Fibroblast of lung (primary cell): ENCODE measurements around the gene NPAS4. TPM values are rescaled to one million over a fixed set of nuclear protein-coding genes. Genes with fewer than 3 reads are reported as not detected.
A peak's percentile ranks its signal among the peaks of the same experiment; 100 is the strongest.

ENCODE experiments used
- DNase-seq, 2 donors: peaks; one replicate each; pipeline versions ENCODE4 v3.0.0 to v3.0.0-alpha.2; 2010; ENCODE audit warnings: low read depth in 2 of 2
- H2AFZ ChIP-seq: 2 replicates; pipeline ENCODE4 v1.5.1; 2012; ENCODE audit warnings: low read length, control low read depth, inconsistent platforms
- H3K27ac ChIP-seq: 2 replicates; pipeline ENCODE4 v1.5.1; 2011; ENCODE audit warnings: low read length, control low read depth; ENCODE audit not compliant: insufficient read depth
- H3K27me3 ChIP-seq: 2 replicates; pipeline ENCODE4 v1.5.1; 2011; ENCODE audit warnings: mild to moderate bottlenecking, low read length; ENCODE audit not compliant: control insufficient read depth, insufficient read depth
- H3K36me3 ChIP-seq: 2 replicates; pipeline ENCODE4 v1.5.1; 2011; ENCODE audit warnings: low read length; ENCODE audit not compliant: control insufficient read depth, insufficient read depth
- H3K4me1 ChIP-seq: 2 replicates; pipeline ENCODE4 v1.5.1; 2011; ENCODE audit warnings: low read length; ENCODE audit not compliant: control insufficient read depth, insufficient read depth; ENCODE audit errors: extremely low read depth
- H3K4me2 ChIP-seq: 2 replicates; pipeline ENCODE4 v1.5.1; 2011; ENCODE audit warnings: low read length, control low read depth; ENCODE audit not compliant: insufficient read depth; ENCODE audit errors: extremely low read depth
- H3K4me3 ChIP-seq, 4 experiments: fragments of 200-600 bp in 1 of 4; sonication (generic) in 1 of 4; replicated peaks in 1 of 4; 2 replicates each; pipeline ENCODE4 v1.5.1; 2011 to 2016; ENCODE audit warnings: low read length in 4 of 4, low read depth in 3 of 4, mild to moderate bottlenecking in 3 of 4, control low read depth in 2 of 4, inconsistent platforms in 1 of 4, mixed read lengths in 1 of 4; ENCODE audit not compliant: insufficient read depth in 1 of 4; ENCODE audit errors: control extremely low read depth in 1 of 4
- H3K79me2 ChIP-seq: 2 replicates; pipeline ENCODE4 v1.5.1; 2012; ENCODE audit warnings: mild to moderate bottlenecking, low read length, inconsistent platforms; ENCODE audit not compliant: control insufficient read depth, insufficient read depth
- H3K9ac ChIP-seq: 2 replicates; pipeline ENCODE4 v1.5.1; 2011; ENCODE audit warnings: mild to moderate bottlenecking, low read length, control low read depth; ENCODE audit not compliant: insufficient read depth
- H3K9me3 ChIP-seq: 2 replicates; pipeline ENCODE4 v1.5.1; 2012; ENCODE audit warnings: low read depth, low read length; ENCODE audit not compliant: control insufficient read depth, insufficient read depth
- H4K20me1 ChIP-seq: 2 replicates; pipeline ENCODE4 v1.5.1; 2011; ENCODE audit warnings: low read length; ENCODE audit not compliant: control insufficient read depth, insufficient read depth; ENCODE audit errors: extremely low read depth
- EZH2 ChIP-seq: IDR thresholded peaks from 2 replicates; pipeline ENCODE4 v1.5.1; 2012; ENCODE audit warnings: low read length, control low read depth, mild to moderate bottlenecking; ENCODE audit errors: missing control alignments
- polyA plus RNA-seq, 2 donors: library from polyadenylated mRNA; depleted of rRNA in 1 of 2; stranded (reverse) in 1 of 2; unstranded in 1 of 2; fragments of >200 nt; gene quantifications; 2 replicates each; pipeline ENCODE4 v1.2.1, GENCODE V29; 2011 to 2012; ENCODE audit warnings: missing spikeins in 1 of 2
- total RNA-seq: library from RNA; depleted of rRNA; stranded (reverse); fragments of >200 nt; gene quantifications from 2 replicates; pipeline ENCODE4 v1.2.1, GENCODE V29; 2014
- TF ChIP-seq, protein P1 (sequence below), 2 donors: IDR thresholded peaks in 1 of 2; conservative IDR thresholded peaks in 1 of 2; 1 replicate in 1 of 2; 2 replicates in 1 of 2; pipeline ENCODE4 v1.5.1; 2011 to 2012; ENCODE audit warnings: low read length in 2 of 2, control low read depth in 1 of 2, inconsistent platforms in 1 of 2, low read depth in 1 of 2, mild to moderate bottlenecking in 1 of 2

Gene NPAS4
- total and polyA plus RNA-seq, 2 donors (not counting 1 experiment from before 2014, with no cell fraction given) = 0.16 TPM; not detected in 1

DNA sequence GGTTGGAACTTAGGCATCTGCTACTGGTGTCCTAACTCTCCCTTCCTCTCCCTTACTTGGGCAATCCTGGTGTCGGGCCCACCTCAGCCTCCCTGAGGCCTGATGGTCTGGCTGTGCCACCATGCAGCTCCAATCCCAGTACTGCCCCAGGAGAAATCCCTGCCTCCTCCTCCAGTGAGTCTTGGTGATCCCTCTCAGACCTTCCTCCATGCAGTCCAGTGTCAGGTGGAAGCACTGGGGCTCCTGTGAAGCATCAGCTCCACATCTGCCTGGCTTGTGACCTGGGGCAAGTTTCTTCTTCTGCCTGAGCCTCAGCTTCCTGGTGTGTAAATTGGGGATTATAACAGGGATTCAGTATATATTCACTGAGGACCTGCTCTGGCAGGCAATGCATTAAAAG is 44.1 kb downstream of the NPAS4 start:
- H3K4me1 ChIP-seq = peaks cover 7% of the 10 kb centered on the region
- H3K9me3 ChIP-seq = no peaks in the 10 kb centered on the region
- DNase-seq = no peak
- TF ChIP-seq, protein P1, sequence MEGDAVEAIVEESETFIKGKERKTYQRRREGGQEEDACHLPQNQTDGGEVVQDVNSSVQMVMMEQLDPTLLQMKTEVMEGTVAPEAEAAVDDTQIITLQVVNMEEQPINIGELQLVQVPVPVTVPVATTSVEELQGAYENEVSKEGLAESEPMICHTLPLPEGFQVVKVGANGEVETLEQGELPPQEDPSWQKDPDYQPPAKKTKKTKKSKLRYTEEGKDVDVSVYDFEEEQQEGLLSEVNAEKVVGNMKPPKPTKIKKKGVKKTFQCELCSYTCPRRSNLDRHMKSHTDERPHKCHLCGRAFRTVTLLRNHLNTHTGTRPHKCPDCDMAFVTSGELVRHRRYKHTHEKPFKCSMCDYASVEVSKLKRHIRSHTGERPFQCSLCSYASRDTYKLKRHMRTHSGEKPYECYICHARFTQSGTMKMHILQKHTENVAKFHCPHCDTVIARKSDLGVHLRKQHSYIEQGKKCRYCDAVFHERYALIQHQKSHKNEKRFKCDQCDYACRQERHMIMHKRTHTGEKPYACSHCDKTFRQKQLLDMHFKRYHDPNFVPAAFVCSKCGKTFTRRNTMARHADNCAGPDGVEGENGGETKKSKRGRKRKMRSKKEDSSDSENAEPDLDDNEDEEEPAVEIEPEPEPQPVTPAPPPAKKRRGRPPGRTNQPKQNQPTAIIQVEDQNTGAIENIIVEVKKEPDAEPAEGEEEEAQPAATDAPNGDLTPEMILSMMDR (conservative IDR thresholded peaks at IDR 0.05 in 1 of 2, IDR thresholded peaks at IDR 0.05 in 1 of 2; ENCODE audit: low read depth in 1 of 2, low read length in 2 of 2) = no peak
- TF ChIP-seq EZH2 = no peak
- no peak overlapping the region for H3K4me3 ChIP-seq
- no peak overlapping the region for H3K27ac ChIP-seq
- H3K79me2 ChIP-seq = no peaks in the 10 kb centered on the region
- H3K27me3 ChIP-seq = no peaks in the 10 kb centered on the region
- H4K20me1 ChIP-seq = no peaks in the 10 kb centered on the region
- no peak overlapping the region for H3K4me2 ChIP-seq
- no peaks in the 10 kb centered on the region for H3K36me3 ChIP-seq
- H3K9ac ChIP-seq = no peak overlapping the region
- no peak overlapping the region for H2AFZ ChIP-seq

DNA sequence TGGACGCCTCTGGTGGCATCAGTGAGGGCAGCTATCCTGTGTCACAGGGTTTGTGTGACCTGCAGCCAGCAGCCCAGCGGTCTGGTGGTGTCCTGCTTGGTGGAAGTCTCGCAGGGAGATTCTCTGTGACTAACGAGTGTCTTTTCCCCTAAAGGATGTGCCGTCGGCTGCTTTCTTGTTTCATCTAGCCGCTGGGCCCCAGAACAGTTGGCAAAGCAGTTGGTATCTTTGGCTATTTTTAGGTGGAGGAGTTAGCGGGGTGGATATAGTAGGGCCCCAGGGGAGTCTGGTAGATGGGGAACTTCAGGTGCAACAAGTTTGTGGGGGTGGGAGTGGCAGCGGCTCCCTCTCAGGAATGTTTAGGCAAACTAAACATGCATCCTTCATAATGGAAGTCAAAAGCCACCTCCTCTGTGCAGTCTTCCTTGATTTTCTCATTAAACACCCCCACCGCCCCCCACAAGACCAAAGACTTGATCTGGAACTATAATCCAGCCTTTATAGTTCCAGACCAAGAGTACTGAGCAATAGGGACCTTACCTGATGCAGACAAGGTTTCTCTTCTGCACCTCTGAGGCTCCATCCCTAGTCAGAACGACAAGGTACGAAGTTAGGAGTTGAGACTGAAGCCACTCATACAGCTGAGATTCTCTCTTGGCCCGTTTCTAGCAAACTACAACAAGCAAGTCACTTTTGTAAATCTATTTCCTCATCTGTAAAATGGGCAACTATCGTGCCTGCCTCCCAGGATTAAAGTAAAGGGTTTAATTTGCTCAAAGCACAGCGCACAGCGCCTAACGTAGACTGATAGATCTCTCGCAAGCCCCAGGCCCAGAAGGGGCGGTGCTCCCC is 44.8 kb downstream of the NPAS4 start:
- H3K27me3 ChIP-seq = no peaks in the 10 kb centered on the region
- H3K36me3 ChIP-seq = no peaks in the 10 kb centered on the region
- no peaks in the 10 kb centered on the region for H4K20me1 ChIP-seq
- no peak overlapping the region for H3K27ac ChIP-seq
- H3K4me1 ChIP-seq = peaks cover 7% of the 10 kb centered on the region
- no peaks in the 10 kb centered on the region for H3K79me2 ChIP-seq
- H3K9ac ChIP-seq = no peak overlapping the region
- no peak overlapping the region for H2AFZ ChIP-seq
- DNase-seq = no peak
- peak overlapping the region; percentile 85 for H3K4me2 ChIP-seq
- no peaks in the 10 kb centered on the region for H3K9me3 ChIP-seq
- peak overlapping the region in 2 of 4 experiments; percentile 58 to 74 for H3K4me3 ChIP-seq
- no peak for TF ChIP-seq EZH2
- TF ChIP-seq, protein P1 (conservative IDR thresholded peaks at IDR 0.05 in 1 of 2, IDR thresholded peaks at IDR 0.05 in 1 of 2; ENCODE audit: low read depth in 1 of 2, low read length in 2 of 2) = no peak

DNA sequence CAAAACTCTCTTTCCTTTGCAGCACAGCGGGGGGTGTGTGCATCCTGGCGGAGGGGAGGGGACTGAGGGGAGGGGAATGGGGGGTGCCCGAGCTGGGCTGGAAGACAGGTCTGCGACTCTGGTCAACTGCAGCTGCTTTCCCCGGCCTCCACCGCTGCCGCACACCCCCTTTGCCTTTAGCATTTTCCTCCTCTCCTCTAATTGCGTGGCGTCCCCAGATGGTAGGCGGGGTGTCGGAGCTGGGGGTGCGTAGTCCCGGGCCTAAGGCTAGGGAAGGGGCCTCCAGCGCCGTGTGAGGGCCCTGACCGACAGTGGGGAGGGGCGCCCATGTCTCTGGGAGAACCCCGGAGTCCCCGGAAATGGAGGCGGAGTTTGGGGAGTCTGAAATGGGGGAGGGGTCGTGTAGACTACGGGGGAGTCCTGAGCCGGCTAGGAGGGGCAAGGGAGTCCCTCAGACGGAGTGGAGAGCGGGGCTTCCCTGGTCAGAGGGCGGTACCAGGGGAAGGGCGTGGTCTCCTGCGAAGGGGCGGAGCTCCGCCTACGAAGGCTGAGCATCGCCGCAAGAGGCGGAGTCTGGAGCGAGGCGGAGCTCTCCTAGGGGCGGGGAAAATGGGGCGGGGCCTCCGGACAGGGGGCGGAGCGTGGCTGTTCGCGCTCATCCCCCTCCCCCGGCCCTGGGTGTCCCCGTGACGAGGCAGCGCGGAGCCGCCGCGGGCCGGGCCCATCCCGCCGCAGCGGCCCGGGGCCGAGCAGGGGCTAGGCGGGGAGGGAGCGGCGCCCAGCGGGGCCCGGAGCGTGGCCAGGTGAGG is 45.6 kb downstream of the NPAS4 start, which contains the start of gene PELI3:
Gene PELI3 (plus strand): TSS at position 681 of the 809 bp plus-strand sequence. CDS start 1,224 bp downstream, outside the sequence.
- Histone ChIP-seq H3K4me2 (peak within 1 kb of the TSS; percentile 89), H3K27me3 (no peaks in the 10 kb centered on the region), H3K9ac (peak within 1 kb of the TSS; percentile 69), H3K9me3 (no peaks in the 10 kb centered on the region), H3K79me2 (no peaks in the 10 kb centered on the region), H3K27ac (peak within 1 kb of the TSS; percentile 59), H3K36me3 (peaks cover 3% of the 10 kb centered on the region), H2AFZ (peak within 1 kb of the TSS; percentile 81), H3K4me1 (peaks cover 7% of the 10 kb centered on the region), H3K4me3 (peak within 1 kb of the TSS; percentile 65 to 90 (median 70)), H4K20me1 (no peaks in the 10 kb centered on the region)
- DNase-seq = peak; percentile 81 to 90
- TF ChIP-seq, protein P1 (conservative IDR thresholded peaks at IDR 0.05 in 1 of 2, IDR thresholded peaks at IDR 0.05 in 1 of 2; ENCODE audit: low read depth in 1 of 2, low read length in 2 of 2) = no peak
- TF ChIP-seq EZH2 = no peak
